Esophagus (tissue), 2 donors: ENCODE measurements around the gene SNX18. TPM values are rescaled to one million over a fixed set of nuclear protein-coding genes. Genes with fewer than 3 reads are reported as not detected.
"Not testable (repeated sequence)": the region's sequence is repeated elsewhere in the genome, so short reads cannot be mapped to it uniquely, and the experiment has no call there.

ENCODE experiments used
- H3K27ac ChIP-seq, 2 donors: one replicate each; pipeline ENCODE4 v1.5.1; 2013; ENCODE audit warnings: low read depth in 2 of 2, mild to moderate bottlenecking in 2 of 2, inconsistent platforms in 1 of 2, low read length in 1 of 2, moderate library complexity in 1 of 2
- H3K27me3 ChIP-seq, 2 donors: one replicate each; pipeline ENCODE4 v1.6.1; 2013; ENCODE audit warnings: low read length in 2 of 2, control low read depth in 1 of 2, mild to moderate bottlenecking in 1 of 2; ENCODE audit not compliant: insufficient read depth in 2 of 2, control insufficient read depth in 1 of 2
- H3K36me3 ChIP-seq, 2 donors: one replicate each; pipeline ENCODE4 v1.6.1; 2013; ENCODE audit warnings: low read length in 1 of 2; ENCODE audit not compliant: control insufficient read depth in 2 of 2, insufficient read depth in 2 of 2
- H3K4me1 ChIP-seq, 2 donors: one replicate each; pipeline ENCODE4 v1.6.1; 2013; ENCODE audit warnings: low read length in 1 of 2; ENCODE audit not compliant: control insufficient read depth in 2 of 2, insufficient read depth in 2 of 2
- H3K4me3 ChIP-seq, 2 donors: one replicate each; pipeline ENCODE4 v1.5.1; 2013; ENCODE audit warnings: low read length in 2 of 2, mild to moderate bottlenecking in 2 of 2, low read depth in 1 of 2, moderate library complexity in 1 of 2
- H3K9me3 ChIP-seq, 2 donors: one replicate each; pipeline ENCODE4 v1.6.1; 2013; ENCODE audit warnings: mild to moderate bottlenecking in 2 of 2, low read depth in 1 of 2, low read length in 1 of 2, moderate library complexity in 1 of 2; ENCODE audit not compliant: control insufficient read depth in 2 of 2, insufficient read depth in 1 of 2
- WGBS, 2 donors: extraction: QIAGEN DNeasy Blood & Tissue Kit; methylation state at CpG; one replicate each; pipeline ENCODE4 v1.1.7; 2013; 5-methylcytosine and 5-hydroxymethylcytosine counted together
- polyA plus RNA-seq, 2 donors: library from polyadenylated mRNA; stranded (reverse); fragments of 200-250 nt; gene quantifications; one replicate each; pipeline ENCODE4 v1.2.3, GENCODE V29; 2013
- donor health status: healthy with polysubstance abuse.
- donor health status: Bipolar disorder and iron deficiency.

Gene SNX18
- polyA plus RNA-seq, 2 donors, result 3.7 to 6.6 TPM

- not testable (repeated sequence) for H3K4me3 ChIP-seq, H3K9me3 ChIP-seq, H3K27ac ChIP-seq, H3K36me3 ChIP-seq, H3K27me3 ChIP-seq
- 93 to 94% methylated on average over 6 of the region's 6 CpGs for WGBS, 2 donors
- peaks cover 4 to 12% of the 10 kb centered on the region in 2 donors for H3K4me1 ChIP-seq
Observed at GRCh38 chr5:54536375-54536774, 18.8 kb downstream of the SNX18 start.

DNA sequence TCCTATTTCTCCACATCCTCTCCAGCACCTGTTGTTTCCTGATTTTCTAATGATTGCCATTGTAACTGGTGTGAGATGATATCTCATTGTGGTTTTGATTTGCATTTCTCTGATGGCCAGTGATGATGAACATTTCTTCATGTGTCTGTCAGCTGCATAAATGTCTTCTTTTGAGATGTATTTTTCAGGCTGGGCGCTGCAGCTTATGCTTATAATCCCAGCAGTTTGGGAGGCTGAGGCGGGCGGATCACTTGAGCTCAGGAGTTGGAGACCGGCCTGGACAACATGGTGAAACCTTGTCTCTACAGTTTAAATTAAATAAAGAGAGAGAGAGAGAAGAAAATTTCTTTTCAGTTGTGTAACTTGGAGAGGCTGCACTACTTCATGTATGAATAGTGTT, 19.3 kb downstream of the SNX18 start:
- H3K9me3 ChIP-seq, H3K4me1 ChIP-seq, H3K27ac ChIP-seq, H3K27me3 ChIP-seq, H3K36me3 ChIP-seq, H3K4me3 ChIP-seq: not testable (repeated sequence)
- WGBS, 2 donors, result 64 to 92% methylated on average over 4 of the region's 4 CpGs

DNA sequence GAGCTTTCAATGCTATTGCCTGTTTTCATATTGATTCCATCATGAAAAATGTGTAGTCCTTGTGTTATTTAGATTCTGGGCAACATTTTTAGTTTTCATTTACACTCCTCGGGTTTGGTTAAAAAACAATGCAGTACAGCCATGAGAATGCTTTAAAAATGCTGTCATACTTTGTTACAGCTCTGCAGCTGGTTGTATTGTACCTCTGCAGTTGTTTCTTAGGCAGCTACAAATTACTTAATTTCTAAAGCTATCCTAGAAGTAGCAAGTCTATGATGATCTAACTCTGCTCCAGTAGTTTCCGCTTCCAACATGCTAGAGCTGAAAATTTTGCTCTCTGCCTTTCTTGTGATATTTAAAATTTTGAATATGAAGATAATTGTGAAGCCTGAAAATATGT, 20.2 kb downstream of the SNX18 start:
- 67 to 85% methylated on average over 2 of the region's 2 CpGs for WGBS, 2 donors

GRCh38 chr5:54538156-54538555, 20.6 kb downstream of the SNX18 start:
- peaks cover 4 to 7% of the 10 kb centered on the region in 2 donors for H3K4me1 ChIP-seq
- no peak overlapping the region for H3K4me3 ChIP-seq
- no peak overlapping the region for H3K27ac ChIP-seq
- 76 to 82% methylated on average over 3 of the region's 3 CpGs for WGBS, 2 donors
- no peaks in the 10 kb centered on the region for H3K36me3 ChIP-seq
- no peaks in the 10 kb centered on the region for H3K27me3 ChIP-seq
- H3K9me3 ChIP-seq, result no peaks in the 10 kb centered on the region

More for the DNA sequence above, 20.2 kb downstream of the SNX18 start:
- Histone ChIP-seq H3K4me3 (no peak overlapping the region), H3K9me3 (no peaks in the 10 kb centered on the region), H3K36me3 (no peaks in the 10 kb centered on the region), H3K27ac (no peak overlapping the region), H3K27me3 (no peaks in the 10 kb centered on the region), H3K4me1 (peaks cover 4 to 7% of the 10 kb centered on the region in 2 donors)

DNA sequence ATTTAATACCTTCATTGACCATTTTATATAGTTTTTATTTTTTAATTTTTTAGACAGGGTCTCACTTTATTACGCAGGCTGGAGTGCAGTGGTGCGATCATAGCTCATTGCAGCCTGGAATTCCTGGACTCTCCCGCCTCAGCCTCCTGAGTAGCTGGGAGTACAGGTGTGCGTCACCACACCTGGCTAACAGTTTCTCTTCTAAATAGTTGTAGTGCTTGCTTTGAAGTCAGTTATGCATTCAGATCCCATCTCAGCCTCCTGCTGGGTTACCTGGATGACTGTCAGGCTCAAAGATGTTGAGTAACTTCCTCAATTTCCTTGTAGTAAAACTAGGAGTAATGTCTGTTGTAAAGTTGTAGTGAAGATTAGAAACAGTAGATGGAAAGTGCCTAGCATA, 21.4 kb downstream of the SNX18 start:
- Histone ChIP-seq H3K27ac (no peak overlapping the region), H3K27me3 (no peaks in the 10 kb centered on the region), H3K4me1 (no peaks in the 10 kb centered on the region), H3K9me3 (no peaks in the 10 kb centered on the region), H3K4me3 (no peak overlapping the region), H3K36me3 (no peaks in the 10 kb centered on the region)
- 98 to 99% methylated on average over 4 of the region's 4 CpGs for WGBS, 2 donors

DNA sequence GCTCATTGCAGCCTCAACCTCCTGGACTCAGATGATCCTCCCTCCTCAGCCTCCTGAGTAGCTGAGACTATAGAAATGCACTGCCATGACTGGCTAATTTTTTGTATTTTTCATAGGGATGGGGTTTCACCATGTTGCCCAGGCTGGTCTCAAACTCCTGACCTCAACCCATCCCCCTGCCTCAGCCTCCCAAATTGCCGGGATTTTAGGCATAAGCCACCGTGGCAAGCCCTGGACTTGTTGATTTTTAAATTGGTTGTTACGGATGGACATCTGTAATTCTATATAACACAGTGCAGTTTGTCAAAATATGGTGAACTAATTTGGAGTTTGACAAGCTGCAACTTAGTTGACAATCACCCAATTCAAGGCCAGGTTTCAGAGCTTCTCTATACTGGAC, 22.7 kb downstream of the SNX18 start:
- H3K9me3 ChIP-seq, result no peaks in the 10 kb centered on the region
- WGBS, 2 donors, result 96 to 97% methylated on average over 3 of the region's 3 CpGs

DNA sequence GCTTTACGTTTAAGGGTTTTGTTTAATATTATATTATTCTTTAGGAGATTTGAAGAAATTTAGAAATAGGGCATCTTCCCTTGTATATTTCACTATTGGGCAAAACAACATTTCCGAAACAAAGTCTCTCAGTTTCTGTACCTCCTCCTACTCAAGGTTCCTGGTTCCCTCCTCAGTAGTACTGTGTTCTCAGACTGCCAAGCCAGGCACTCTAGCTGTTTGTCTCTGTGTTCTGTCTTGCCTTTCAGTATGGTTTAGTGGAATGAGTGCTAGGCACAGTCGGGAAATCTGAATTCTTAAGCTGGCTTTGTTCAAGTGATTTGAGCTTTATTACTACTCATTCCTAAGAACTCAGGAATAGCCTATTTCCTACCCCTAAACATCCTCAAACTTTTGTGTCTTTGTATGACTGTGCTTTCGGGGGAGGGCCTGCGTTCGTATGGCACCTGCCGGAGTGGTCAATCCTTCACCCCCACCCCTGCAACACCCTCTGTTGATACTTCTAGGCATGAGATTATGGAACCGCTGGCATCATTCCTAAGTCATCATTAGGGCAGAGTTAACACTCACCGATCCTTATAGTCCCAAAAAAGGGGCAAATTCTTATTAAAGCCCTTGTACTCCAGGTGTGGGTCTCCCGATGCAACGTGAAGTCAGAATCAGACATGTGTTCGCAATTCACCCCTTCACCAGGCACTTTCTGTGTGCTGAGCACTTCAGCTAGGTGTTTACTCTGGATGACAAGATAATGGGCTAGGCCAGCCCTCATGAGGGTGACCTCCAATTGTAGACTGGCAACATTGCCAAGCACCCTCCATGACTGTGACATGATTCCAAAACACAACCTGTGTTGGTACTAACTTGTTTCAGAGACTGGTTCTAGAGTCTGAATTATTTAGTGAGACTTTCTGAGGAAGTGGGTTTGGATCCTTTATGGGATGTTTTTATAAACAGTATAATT, 24.5 kb downstream of the SNX18 start:
- Histone ChIP-seq H3K9me3 (no peaks in the 10 kb centered on the region), H3K4me1 (no peaks in the 10 kb centered on the region), H3K36me3 (no peaks in the 10 kb centered on the region), H3K27ac (no peak overlapping the region), H3K27me3 (no peaks in the 10 kb centered on the region), H3K4me3 (no peak overlapping the region)
- whole genome bisulfite sequencing, 2 donors, result 89 to 93% methylated on average over 12 of the region's 12 CpGs

More for the DNA sequence above, 22.7 kb downstream of the SNX18 start:
- no peaks in the 10 kb centered on the region for H3K4me1 ChIP-seq
- no peaks in the 10 kb centered on the region for H3K36me3 ChIP-seq
- no peaks in the 10 kb centered on the region for H3K27me3 ChIP-seq
- H3K4me3 ChIP-seq, result no peak overlapping the region
- no peak overlapping the region for H3K27ac ChIP-seq

- no peaks in the 10 kb centered on the region for H3K27me3 ChIP-seq
- H3K27ac ChIP-seq, result no peak overlapping the region
- no peaks in the 10 kb centered on the region for H3K9me3 ChIP-seq
- WGBS, 2 donors, result 84 to 88% methylated on average over 4 of the region's 4 CpGs
- no peaks in the 10 kb centered on the region for H3K36me3 ChIP-seq
- peaks cover 0 to 2% of the 10 kb centered on the region in 2 donors for H3K4me1 ChIP-seq
- H3K4me3 ChIP-seq, result no peak overlapping the region
Observed at GRCh38 chr5:54544044-54544443, 26.5 kb downstream of the SNX18 start.

GRCh38 chr5:54545796-54546195, 28.2 kb downstream of the SNX18 start:
- no peak overlapping the region for H3K27ac ChIP-seq
- no peaks in the 10 kb centered on the region for H3K9me3 ChIP-seq
- 60 to 66% methylated on average over 6 of the region's 6 CpGs for WGBS, 2 donors

More at GRCh38 chr5:54545796-54546195, 28.2 kb downstream of the SNX18 start:
- Histone ChIP-seq H3K4me1 (peaks cover 0 to 2% of the 10 kb centered on the region in 2 donors), H3K27me3 (no peaks in the 10 kb centered on the region), H3K4me3 (no peak overlapping the region), H3K36me3 (no peaks in the 10 kb centered on the region)
